AG08395 (cell line): Measurements from ENCODE around the gene TULP1.
"Not testable (repeated sequence)": the region's sequence is repeated elsewhere in the genome, so short reads cannot be mapped to it uniquely, and the experiment has no call there.

Experiments used
- DNase-seq: peaks from one replicate; pipeline ENCODE4 v3.0.0; 2012; ENCODE audit warnings: mixed read lengths, low spot score

Gene TULP1

GRCh38 chr6:35512740-35513139 lies at the start of gene TULP1:
Gene TULP1, minus strand, starts transcription at chr6:35512896. Its CDS starts 38 bp downstream, at chr6:35512858.
- DNase-seq: no peak

GRCh38 chr6:35562060-35562459 lies 49.4 kb upstream of the TULP1 start:
- DNase-seq: no peak

- no peak for DNase-seq
Observed at GRCh38 chr6:35561113-35561512, 48.4 kb upstream of the TULP1 start.

- no peak for DNase-seq
Observed at GRCh38 chr6:35558571-35558970, 45.9 kb upstream of the TULP1 start.

- no peak for DNase-seq
Observed at GRCh38 chr6:35557239-35557638, 44.5 kb upstream of the TULP1 start.

- no peak for DNase-seq
Observed at GRCh38 chr6:35554811-35555210, 42.1 kb upstream of the TULP1 start.

GRCh38 chr6:35553315-35553714 lies 40.6 kb upstream of the TULP1 start:
- DNase-seq: no peak

GRCh38 chr6:35552285-35552917 lies 39.7 kb upstream of the TULP1 start:
- DNase-seq: peak; percentile 29

GRCh38 chr6:35550437-35550836 lies 37.7 kb upstream of the TULP1 start:
- no peak for DNase-seq

- no peak for DNase-seq
Observed at GRCh38 chr6:35547676-35548075, 35.0 kb upstream of the TULP1 start.

GRCh38 chr6:35544769-35545361 lies 32.2 kb upstream of the TULP1 start:
- DNase-seq: no peak

- DNase-seq: no peak
Observed at GRCh38 chr6:35543459-35544193, 30.9 kb upstream of the TULP1 start.

GRCh38 chr6:35541836-35542235 lies 29.1 kb upstream of the TULP1 start:
- DNase-seq: no peak

- DNase-seq: no peak
Observed at GRCh38 chr6:35539223-35539622, 26.5 kb upstream of the TULP1 start.

GRCh38 chr6:35535847-35536246 lies 23.2 kb upstream of the TULP1 start:
- DNase-seq: not testable (repeated sequence)

GRCh38 chr6:35534407-35535170 lies 21.9 kb upstream of the TULP1 start:
- DNase-seq: no peak

- no peak for DNase-seq
Observed at GRCh38 chr6:35533981-35534380, 21.3 kb upstream of the TULP1 start.

GRCh38 chr6:35532126-35532525 lies 19.4 kb upstream of the TULP1 start:
- no peak for DNase-seq

GRCh38 chr6:35524380-35525020 lies 11.8 kb upstream of the TULP1 start:
- no peak for DNase-seq

- peak; percentile 90 for DNase-seq
Observed at GRCh38 chr6:35522660-35523658, 10.3 kb upstream of the TULP1 start.

- no peak for DNase-seq
Observed at GRCh38 chr6:35522151-35522550, 9.5 kb upstream of the TULP1 start.
